ENCODE measurements around the gene UBE2S.

DNA sequence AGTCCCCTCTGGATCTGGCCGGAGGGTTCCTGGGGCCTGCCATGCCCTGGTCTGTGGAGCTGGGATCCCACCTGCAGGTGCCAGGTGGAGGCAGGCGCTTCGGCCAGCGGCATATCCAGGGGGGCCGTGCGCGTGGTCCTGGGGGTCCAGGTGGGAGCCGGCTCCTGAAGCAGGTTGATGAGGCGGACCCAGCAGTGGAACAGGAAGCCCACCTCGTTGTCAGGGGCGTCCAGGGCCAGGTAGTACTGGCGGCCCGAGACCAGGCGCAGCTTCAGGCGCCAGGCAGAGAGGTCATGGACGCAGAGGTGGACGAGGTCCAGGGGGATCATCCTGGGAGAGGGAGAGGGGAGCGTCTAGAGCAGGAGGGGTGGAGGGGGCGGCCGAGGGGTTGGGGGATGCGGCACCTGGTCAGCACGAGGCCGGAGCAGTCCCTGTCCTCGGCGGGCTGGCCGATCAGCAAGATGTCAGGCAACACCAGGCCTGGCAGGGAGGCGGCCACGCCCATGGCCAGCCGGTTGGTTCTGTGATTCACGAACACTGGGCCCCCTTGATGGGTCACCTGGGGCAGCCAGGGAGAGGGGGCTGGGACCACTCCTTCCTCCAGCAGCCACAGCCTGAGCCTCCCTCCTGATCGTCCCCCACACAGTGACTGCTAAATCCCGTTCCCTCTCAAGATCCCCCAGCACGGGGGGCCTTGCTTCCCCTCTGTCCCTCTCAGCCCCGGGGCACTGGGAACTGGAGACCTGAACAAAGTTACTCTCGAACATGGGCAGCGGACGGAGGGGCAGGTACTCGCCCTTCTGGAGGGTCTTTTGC, 45.2 kb downstream of the UBE2S start:
- TF ChIP-seq, protein P1, sequence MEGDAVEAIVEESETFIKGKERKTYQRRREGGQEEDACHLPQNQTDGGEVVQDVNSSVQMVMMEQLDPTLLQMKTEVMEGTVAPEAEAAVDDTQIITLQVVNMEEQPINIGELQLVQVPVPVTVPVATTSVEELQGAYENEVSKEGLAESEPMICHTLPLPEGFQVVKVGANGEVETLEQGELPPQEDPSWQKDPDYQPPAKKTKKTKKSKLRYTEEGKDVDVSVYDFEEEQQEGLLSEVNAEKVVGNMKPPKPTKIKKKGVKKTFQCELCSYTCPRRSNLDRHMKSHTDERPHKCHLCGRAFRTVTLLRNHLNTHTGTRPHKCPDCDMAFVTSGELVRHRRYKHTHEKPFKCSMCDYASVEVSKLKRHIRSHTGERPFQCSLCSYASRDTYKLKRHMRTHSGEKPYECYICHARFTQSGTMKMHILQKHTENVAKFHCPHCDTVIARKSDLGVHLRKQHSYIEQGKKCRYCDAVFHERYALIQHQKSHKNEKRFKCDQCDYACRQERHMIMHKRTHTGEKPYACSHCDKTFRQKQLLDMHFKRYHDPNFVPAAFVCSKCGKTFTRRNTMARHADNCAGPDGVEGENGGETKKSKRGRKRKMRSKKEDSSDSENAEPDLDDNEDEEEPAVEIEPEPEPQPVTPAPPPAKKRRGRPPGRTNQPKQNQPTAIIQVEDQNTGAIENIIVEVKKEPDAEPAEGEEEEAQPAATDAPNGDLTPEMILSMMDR (IDR thresholded peaks at IDR 0.05; ENCODE audit: poor library complexity, severe bottlenecking): no peak
- TF ChIP-seq EZH2 (IDR thresholded peaks at IDR 0.05; ENCODE audit: borderline replicate concordance, insufficient read depth, low read length, poor library complexity, severe bottlenecking): no peak
